Measurements from ENCODE around the gene DPPA4.

DPPA4 gene

DNA sequence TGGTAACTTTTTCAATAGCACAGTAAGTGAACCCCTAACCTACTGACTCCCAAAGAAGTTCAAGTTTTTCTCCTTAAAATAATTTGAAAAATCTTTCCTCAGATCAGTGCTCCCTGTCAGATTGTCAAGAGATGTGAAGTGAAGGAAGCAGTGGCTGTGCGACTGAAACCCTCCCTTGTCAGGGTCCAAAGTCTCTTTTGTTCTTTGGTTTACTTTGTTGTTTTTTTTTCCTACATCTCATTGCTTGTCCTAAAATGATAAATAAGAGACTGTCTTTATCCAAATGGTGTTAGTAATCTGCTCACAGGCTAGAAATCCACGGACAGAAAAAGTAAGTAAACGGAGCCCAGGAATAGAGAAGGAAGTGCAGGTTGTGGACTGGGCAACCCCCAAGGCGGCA is 976 bp upstream of the DPPA4 start:
- no peak for DNase-seq (ENCODE audit: low spot score)

DNA sequence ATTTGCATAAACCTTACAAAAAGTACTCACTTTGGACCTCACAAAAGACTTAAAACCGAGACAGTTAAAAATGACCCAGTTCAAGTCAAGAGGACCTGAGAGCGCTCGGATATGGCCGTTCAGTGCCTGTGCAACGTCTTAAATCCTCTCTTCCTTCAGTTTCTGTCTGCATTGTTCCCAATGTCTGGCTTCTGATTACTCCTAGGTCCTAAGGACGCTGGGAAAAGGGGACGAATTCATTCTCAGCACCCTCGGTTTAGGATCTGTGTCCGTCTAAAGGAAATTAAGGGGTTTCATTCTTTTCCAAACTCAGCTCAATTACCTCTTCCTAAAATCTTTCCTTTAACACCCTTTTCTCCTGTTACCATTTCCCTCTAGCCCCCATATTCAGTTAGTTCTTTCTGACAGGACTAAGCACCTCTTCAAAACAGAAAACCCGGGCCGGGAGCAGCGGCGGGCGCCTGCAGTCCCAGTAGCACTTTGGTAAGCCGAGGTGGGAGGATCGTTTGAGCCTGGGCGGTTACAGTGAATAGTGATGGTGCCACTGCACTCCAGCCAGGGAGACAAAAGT is 970 bp downstream of the DPPA4 start:
- DNase-seq (ENCODE audit: low spot score), result no peak

DNA sequence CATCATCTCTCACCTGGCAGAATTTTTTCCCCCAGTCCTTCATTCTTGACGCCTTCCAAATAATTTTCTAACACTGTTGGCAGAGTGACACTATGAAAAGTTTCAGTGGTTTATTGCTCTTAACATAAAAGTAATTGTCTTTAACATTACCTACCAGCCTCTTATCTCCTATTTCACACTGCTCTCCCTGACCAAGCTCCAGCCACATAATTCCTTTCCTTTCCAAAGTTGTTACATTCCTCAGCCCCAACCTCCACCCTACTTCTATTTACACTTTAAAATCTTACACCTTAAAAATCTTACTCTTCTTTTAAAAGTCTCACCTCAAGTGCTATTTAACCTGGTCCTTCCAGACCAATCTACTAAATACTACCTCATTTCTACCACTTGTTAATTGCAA is 2.8 kb downstream of the DPPA4 start:
- no peak for DNase-seq (ENCODE audit: low spot score)

DNA sequence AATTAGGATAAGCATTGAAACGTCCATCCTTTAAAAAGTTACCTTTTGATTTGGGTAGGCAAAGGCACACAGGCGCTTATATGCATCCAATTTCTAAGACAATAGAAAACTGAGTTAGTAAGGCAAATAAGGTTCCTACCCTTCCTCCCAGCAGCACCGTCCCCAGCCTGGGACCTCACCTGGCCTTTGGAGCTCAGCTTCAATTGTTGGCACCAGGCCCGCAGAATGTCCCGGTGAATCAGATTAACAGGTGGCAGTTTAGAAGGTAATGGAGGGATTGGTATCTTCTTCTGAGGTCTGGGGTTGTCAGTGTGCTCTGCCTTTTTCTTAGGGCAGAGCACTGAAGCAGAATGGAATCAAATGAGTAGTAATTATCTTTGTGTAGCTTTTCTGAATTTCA is 5.7 kb downstream of the DPPA4 start:
- no peak for DNase-seq (ENCODE audit: low spot score)

DNA sequence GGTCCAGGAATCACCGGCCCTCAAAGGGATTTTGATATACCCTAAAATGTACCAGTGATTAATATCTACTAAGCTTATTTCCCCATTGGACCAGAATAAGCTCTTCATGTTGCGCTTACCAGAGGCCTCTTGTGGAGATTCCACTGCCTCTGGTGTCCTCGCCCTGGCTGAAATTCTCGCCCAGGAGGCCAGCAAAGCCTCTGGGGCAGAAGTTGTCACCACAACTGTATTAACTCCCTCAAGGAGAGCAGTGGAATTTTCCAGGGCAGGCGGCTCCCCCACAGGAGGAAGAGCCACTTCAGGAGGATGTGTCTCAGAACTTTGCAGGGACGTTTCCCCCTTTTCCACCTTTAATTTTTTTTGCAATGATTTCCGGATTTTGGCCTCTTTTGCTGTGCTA is 6.9 kb downstream of the DPPA4 start:
- DNase-seq (ENCODE audit: low spot score), result no peak

DNA sequence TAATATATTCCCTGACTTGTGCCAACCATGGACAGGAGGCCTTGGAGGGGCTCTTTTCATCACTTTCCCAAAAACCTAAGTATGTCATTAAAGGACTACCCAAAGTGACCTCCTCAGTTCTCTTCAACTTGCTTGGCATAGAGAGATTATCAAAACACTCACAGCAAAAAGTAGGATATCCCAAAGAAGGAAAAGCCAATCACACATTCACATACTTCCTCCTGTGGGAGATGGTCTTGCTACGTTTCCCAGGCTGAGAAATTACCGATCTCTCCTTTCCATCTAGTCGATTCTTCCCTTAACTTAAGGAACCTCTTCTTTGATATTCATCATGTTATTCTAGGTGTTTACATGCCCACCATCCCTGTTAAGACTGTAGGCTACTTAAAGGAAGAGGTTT is 9.1 kb downstream of the DPPA4 start:
- no peak for DNase-seq (ENCODE audit: low spot score)

DNA sequence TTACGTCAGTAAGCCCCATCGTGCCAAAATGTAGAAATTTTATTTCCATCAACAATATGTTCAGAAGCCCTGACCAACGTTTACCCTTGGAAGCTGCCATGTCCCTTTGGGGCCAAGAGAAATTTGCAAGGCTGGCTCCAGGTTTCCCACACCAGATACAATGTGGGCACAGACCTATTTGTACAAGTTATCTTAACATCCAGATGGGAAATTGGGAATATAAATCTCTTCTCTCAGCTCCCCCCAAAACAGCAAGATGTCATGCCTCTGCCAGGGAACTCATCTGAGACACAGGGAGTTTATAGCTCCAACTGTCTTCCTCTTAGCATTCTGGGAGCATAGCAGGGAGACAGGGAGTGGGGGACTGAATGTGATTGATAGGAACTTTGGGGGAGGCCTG is 11.7 kb downstream of the DPPA4 start:
- no peak for DNase-seq (ENCODE audit: low spot score)

DNA sequence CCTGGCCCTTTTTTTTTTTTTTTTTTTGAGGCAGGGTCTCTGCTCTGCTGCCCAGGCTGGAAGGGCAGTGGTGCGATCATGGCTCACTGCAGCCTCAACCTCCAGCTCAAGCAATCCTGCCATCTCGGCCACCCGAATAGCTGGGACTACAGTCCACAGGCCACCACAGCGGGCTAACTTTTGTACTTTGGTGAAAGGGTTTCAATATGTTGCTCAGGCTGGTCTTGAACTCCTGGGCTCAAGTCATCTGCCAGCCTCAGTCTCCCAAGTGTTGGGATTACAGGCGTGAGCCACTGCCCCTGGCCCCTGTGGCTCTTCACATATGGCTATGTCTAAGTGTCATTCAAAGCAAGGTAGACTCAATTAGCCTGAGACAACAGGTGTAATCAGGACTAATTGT is 12.2 kb downstream of the DPPA4 start:
- no peak for DNase-seq (ENCODE audit: low spot score)

DNA sequence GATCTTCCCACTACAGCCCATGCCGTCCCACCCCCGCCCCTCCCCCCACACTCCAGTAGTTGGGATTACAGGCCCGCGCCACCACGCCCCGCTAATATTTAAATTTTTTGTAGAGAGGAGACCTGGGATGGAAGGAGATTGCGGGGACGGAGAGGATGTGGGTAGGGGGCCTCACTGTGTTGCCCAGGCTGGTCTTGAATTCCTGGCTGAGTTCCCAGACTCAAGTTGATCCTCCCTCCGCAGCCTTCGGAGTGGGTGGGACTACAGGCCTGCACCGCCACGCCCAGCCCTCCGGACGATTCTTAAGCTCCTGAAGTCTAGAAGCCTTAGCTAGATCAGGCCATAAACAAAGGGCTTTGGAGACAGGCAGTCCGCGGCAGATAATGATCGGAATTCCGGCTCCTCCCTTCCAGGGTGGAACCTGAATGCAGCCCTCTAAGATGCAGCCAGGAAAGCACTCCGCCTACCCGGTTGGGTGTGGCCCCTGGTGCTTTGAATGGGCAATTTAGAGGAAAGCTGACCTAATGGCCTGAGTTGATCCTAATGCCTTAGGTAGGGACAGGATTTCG is 21.1 kb downstream of the DPPA4 start, which contains the start of gene DPPA2:
Gene DPPA2, minus strand, starts transcription at position 356 of the 569 bp plus-strand sequence. CDS start 1,975 bp downstream, outside the sequence.
- DNase-seq (ENCODE audit: low spot score), result no peak

DNA sequence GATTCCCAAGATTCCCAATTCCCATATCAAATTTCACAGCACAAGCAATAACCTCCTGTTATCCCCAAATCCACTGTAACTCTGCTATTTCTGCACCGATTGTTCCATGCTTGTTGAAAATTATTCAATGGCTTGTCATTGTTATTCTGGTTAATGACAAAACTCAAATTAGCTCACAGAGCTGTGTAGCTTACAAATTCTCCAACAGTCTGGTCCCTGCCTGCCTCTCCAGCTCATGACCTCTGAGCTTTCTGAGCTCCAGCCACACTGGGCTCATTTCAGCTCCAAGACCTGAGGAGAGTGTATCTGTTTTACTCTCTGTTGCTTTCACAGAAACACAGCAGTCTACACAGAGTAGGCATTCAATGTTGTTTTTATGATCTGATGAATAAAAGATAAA is 24.3 kb downstream of the DPPA4 start:
- DNase-seq (ENCODE audit: low spot score), result no peak

DNA sequence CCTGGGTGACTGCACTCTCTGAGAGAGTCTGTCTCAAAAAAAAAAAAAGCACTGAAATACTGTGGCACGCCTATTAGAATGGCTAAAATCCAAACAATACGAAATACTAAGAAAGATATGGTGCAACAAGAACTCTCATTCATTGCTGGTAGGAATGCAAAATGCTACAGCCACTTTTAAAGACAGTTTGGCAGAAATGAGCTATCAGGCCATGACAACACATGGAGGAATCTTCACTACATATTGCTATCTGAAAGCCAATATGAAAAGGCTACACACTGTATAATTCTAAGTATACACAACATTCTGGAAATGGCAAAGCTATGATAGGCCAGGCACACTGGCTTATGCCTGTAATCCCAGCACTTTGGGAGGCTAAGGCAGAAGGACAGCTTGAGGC is 39.9 kb downstream of the DPPA4 start:
- no peak for DNase-seq (ENCODE audit: low spot score)

DNA sequence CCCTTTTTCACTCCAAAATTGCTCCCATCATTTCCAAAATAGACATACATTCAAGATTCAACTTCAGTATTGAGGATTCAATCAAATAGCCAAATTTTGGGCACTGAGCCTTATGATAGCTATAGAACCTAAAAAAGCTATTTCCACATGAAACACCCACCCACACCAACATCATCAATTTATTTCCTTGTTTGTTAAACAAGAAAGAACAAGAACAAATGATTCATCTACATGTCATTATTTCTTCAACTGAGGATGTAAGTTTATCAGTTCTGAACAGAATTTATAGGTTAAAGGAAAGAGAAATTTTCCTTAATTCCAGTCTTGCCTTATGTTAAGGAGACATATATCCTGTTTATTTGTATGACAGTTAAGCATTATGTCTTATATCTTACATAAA is 53.3 kb downstream of the DPPA4 start:
- no peak for DNase-seq (ENCODE audit: low spot score)

DNA sequence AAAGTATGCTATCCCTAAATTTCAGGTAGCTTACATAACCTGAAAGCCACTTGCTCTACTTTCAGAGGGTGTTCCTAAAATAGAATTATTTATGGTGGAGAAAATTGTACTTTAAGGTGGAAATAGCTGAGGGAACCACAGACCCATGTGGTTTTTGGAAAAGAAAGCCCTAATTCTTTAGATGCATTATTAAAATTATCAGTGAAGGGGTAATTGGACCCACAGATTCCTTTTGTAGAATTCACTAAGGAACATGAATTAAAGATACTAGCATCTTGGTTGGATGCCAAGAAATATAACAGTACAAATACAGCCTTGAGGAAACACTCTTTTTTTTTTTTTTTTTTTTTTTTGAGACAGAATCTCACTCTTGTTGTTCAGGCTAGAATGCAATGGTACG is 58.8 kb downstream of the DPPA4 start:
- no peak for DNase-seq (ENCODE audit: low spot score)

DNA sequence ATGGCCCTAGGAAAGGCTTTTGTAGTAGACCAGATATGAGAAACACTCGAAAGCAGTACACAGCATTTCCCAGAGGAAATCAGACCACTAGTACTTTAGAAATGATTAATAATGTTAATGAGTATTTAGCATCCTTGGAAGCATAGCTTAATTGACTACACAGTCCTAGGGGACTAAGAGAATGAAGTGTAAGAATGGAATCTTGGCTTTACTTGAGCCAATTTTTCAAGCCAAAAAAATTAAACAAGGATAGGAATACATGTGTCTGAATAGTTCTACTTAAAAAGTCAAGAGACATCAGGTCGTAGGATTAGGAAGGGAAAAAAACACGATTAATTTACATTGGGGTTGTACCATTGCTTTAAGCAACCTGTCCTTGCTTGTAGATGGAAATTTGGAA is 59.2 kb downstream of the DPPA4 start:
- DNase-seq (ENCODE audit: low spot score), result no peak

Measured in globus pallidus (tissue), 1 donor.